Measurements from ENCODE around the gene LYSMD2.
A peak's percentile ranks its signal among the peaks of the same experiment; 100 is the strongest.

GRCh38 chr15:51776952-51777569, 39.6 kb upstream of the LYSMD2 start:
- peak; percentile 55 to 64 (median 56) for TF ChIP-seq CTCF (IDR thresholded peaks at IDR 0.05)
- no peak for TF ChIP-seq EP300 (IDR thresholded peaks at IDR 0.05)
- no peak for TF ChIP-seq POLR2A (IDR thresholded peaks at IDR 0.05)
